NOMO-1 treated with DMSO at 0.1 percent for 48 hours (cell line): ENCODE results near the gene LYRM9.
"Not testable (repeated sequence)": the region's sequence is repeated elsewhere in the genome, so short reads cannot be mapped to it uniquely, and the experiment has no call there.

Experiments
- DNase-seq: peaks from one replicate; lab custom pipeline; 2025; ENCODE audit not compliant: unreplicated experiment; lab: John Stamatoyannopoulos, UW

Gene LYRM9

GRCh38 chr17:27878776-27879562 is 14.2 kb downstream of the LYRM9 start:
- DNase-seq = no peak

DNA sequence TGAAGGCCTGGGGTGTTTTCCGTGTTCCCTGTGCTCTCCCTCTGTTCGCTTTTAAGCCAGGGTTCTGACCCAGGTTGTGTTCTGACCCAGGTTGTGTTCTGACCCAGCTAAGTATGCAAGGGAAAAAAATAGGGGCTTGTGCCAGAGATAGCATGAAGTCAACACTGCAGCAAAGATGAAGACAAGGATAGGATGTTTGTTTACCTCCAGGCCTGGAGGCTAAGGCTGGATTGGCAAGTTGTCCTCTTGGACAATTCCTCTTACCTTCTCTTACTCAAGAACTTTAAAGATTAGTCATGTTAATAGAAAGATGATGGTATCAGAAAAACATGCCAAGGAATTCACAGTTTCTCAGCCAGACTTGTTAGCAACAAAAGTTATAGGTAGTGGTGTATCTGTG is 19.4 kb downstream of the LYRM9 start:
- no peak for DNase-seq

DNA sequence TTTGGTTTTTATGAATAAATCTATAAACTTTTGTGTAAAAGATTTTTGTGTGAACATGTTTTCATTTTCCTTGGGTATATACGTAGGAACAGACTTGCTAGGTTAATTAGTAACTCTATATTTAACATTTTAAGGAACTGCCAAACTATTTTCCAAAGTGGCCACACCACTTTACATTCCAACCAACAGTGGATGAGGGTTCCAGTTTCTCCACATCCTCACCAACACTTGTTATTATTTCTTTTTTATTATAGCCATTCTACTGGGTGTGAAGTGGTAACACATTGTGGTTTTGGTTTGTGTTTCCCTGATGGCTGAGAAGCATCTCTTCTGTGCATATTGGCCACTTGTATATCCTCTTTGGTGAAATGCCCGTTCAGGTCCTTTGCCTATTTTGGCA is 20.0 kb downstream of the LYRM9 start:
- no peak for DNase-seq

DNA sequence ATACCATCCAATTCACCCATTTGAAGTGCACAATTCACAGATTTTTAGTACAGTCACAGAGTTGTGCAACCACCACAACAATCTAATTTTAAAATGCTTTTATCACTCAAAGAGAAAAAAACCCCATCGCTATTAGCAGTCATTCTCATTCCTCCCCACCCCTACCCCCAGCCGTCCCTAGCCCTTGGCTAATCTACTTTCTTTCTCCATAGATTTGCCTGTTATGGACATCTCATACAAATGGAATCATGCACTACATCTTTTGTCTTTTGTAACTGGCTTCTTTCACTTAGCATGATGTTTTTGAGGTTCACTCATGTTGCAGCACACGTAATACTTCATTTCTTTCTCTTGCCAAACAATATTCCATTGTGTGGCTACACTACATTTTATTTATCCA is 20.4 kb downstream of the LYRM9 start:
- no peak for DNase-seq

DNA sequence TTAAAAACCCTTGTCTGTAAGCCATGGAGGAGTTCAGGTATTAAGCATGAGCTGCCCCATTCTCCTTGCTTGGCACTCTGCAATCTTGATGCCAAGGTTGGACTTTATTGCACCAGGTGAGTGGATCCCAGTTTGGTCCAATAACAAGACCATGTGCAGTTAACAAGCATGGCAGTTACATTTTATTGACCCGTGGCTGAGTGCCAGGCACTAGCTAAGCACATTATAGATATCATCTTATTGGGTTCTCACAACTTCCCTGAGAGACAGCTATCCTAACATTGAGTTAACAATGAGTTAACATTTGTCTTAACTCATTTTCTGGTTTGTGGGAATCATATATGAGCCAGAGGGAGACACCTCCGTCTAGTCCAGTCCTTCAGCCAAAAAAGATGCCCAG is 21.8 kb downstream of the LYRM9 start:
- DNase-seq = no peak

DNA sequence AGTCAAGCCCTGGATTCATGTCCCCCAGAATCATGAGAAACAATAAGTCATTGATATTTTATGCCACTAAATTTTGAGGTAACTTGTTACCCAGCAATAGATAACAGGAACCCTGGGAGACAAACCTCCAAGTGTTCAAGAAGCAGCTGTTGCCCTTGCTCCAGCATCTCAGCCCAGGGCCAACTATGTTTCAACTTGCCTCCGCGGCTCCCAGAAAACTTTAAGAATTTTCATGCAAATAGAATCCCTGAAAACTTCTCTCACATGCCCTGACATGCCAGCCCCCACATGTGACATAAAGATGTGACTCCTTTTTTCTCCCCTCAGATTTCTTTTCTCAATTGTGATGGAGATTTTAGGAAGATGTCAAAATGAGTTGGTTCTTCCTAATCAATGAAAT is 22.8 kb downstream of the LYRM9 start:
- no peak for DNase-seq

- no peak for DNase-seq
Observed at GRCh38 chr17:27868565-27868964, 24.6 kb downstream of the LYRM9 start.

GRCh38 chr17:27862840-27863239 is 30.3 kb downstream of the LYRM9 start:
- DNase-seq = no peak

DNA sequence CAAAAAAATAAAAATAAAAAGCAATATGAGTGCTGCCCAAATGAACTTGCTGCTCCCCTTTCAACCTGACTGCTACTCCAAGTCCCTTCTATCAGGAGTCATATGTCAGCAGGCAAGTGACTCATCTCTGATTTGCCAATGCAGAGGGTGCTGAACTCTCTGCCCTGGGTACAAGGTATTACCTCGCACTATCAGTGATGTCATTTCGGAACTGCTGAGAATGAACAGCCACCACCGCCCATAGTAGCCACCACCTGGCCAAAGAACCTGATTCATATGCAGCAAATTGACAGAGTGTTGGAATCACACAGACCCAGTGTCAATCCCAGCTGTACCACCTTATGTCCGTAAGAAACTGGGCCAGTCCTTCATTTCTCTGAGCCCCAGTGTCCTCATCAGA is 31.2 kb downstream of the LYRM9 start:
- DNase-seq = no peak

DNA sequence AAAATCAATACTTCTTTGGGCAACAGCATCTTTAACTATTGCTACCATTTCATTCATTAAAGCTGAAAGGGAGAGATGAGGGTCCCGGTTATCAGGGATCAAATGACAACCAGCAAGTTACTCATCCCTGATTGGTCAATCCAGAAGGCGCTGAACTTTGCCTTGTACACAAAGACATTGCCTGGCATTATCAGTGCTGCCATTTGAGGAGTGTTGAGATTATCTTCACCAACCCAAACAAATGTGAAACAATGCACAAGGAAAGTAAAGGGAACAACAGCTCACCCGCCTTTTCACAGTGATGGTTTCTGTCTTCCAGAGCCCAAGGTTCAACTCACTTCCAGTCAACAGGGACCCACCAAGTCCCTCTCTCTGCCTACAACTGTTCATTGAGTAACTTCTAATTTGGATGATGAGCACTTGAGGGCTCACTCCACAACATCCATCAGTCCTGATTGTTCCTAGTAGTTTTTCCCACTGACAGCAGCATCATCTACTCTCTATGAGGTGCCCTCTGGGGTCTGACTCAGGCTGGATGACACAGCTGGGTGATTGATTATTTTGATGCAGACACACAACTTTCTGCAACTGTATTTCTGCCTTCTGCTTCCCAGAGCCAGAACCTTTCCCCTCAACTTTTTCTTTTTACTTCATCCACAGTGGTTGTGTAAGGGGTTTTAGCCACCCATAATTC is 32.0 kb downstream of the LYRM9 start:
- DNase-seq = no peak

- no peak for DNase-seq
Observed at GRCh38 chr17:27858621-27859305, 34.4 kb downstream of the LYRM9 start.

GRCh38 chr17:27856676-27857432 is 36.3 kb downstream of the LYRM9 start:
- DNase-seq = no peak

DNA sequence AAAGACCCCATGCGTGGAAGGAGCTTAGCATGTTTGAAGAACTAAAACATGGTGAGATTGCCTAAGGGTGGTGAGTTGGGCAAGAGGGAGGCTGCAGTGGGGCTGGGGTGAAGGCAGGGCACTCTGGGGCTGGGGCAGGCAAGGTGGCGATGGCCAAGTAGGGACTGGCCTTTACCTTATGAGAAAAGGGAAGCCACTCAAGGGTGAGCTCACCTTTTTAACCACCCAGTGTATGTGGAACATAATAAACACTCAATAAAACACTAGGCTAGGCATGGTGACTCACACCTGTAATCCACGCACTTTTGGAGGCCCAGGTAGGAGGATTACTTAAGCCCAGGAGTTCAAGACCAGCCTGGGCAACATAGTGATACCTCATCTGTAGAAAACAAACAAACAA is 37.7 kb downstream of the LYRM9 start:
- no peak for DNase-seq

GRCh38 chr17:27854163-27854562 is 39.0 kb downstream of the LYRM9 start:
- DNase-seq = no peak

GRCh38 chr17:27853091-27853490 is 40.1 kb downstream of the LYRM9 start:
- DNase-seq = no peak

GRCh38 chr17:27849474-27850185 is 43.5 kb downstream of the LYRM9 start:
- DNase-seq = no peak

DNA sequence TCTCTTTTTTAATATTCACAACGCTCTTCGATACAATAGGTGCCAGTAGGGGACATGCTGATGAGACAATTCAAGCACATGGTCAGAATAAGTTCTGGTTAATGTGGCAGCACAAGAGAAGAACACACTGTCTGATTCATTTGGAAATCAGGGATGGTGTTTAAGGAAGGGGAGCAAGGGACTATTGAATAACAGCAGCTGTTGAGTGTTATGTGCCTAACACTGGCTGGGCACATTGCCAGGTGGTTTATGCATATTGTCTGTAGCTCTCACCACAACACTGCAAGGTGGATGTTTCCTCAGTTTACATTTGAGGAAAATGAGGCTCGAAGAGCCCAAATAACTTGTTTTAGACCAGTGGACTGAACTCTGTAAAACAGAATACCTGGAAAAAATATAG is 44.2 kb downstream of the LYRM9 start:
- no peak for DNase-seq

- DNase-seq = not testable (repeated sequence)
Observed at GRCh38 chr17:27846808-27847307, 46.3 kb downstream of the LYRM9 start.

- DNase-seq = peak; percentile 20
Observed at GRCh38 chr17:27846042-27846655, 47.0 kb downstream of the LYRM9 start.
